Endothelial cell of hepatic sinusoid (primary cell): ENCODE data around the gene TIAL1.
"Not testable (repeated sequence)": the region's sequence is repeated elsewhere in the genome, so short reads cannot be mapped to it uniquely, and the experiment has no call there.

Experiments used
- in situ Hi-C: cut with HindIII; loops from 2 replicates; pipeline ENCODE4 v1.10.0; 2017; ENCODE audit warnings: low sequenced_read_pairs

The TIAL1 gene

DNA sequence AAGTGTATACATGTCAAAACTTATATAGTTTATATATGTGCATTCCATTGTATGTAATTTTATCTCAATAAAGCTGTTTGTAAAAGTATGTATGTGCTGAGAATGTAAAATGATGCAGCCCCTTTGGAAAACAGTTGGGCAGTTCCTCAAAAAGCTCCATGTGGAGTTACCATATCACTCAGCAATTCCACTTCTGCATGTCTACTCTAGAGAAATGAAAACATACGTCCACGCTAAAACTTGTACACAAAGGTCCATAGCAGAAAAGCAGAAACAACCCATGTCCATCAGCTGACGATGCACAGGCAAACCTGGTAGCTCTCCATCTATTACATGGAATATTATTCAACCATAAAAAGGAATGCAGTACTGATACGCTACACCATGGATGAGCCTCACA is 45.9 kb downstream of the TIAL1 start:
- in situ Hi-C loops = no loop called here

DNA sequence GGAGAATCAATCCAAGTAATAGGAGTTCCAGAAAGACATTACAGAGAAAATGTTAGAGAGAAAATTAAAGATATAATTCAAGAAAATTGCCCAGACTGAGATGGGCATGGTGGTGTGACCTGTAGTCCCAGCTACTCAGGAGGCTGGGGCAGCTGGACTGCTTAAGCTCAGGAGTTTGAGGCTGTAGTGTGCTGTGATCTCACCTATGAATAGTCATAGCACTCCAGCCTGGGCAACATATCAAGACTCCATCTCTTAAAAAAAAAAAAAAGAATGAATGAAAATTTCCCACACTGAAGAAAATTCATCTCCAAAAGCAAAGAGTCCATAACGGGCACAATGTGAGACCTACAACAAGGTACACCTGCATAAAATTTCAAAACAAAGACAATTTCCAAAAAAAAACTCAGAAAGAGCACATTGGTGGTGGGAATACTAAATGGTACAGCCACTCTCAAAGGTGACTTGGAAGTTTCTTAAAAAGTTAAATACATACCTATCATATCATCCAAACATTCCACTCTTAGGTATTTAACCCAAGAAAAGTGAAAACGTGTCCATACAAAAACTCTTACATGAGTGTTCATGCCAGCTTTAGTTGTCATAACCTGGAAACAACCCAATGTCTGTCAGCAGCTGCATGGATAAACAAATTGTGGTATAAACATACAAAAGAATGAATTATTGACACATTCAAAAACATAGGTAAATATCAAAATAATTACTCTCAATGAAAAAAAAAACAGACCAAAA is 47.3 kb downstream of the TIAL1 start:
- in situ Hi-C loops = no loop called here

DNA sequence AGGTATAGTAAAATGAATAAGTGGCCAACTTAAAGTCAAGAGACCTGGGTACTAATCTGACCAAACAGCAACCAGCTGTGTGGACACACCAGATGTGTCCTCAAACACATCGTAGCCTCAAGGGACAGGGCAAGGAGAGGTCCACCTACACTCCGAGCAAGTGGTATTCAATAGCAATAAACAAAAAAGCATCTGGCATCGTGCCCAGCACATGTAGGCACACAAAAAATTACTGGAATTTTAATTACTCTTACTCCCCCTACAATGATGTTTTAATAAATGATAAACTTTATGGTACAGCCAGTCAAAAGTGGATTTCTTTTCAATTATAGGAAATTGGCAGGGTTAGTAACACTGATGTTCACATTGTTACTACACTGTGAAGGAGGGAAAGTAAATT is 50.8 kb downstream of the TIAL1 start:
- in situ Hi-C loops = no loop called here

DNA sequence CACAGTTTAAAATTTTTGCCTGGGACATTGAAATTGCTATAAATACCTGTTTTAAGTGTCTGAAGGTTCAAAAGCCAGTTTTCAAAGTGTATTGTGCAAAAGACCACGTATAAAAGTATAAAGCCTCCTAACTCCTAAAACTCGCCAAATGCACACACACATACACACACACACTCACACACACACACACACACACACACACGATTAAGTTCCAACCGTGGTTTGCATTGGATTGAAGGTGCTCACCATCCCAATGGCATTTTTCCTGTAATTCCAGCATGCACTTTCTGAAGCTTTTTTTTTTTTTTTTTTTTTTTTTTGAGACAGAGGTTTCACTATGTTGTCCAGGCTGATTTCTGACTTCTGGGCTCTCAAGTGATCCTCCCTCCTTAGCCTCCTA is 51.5 kb downstream of the TIAL1 start:
- in situ Hi-C loops = no loop called here

DNA sequence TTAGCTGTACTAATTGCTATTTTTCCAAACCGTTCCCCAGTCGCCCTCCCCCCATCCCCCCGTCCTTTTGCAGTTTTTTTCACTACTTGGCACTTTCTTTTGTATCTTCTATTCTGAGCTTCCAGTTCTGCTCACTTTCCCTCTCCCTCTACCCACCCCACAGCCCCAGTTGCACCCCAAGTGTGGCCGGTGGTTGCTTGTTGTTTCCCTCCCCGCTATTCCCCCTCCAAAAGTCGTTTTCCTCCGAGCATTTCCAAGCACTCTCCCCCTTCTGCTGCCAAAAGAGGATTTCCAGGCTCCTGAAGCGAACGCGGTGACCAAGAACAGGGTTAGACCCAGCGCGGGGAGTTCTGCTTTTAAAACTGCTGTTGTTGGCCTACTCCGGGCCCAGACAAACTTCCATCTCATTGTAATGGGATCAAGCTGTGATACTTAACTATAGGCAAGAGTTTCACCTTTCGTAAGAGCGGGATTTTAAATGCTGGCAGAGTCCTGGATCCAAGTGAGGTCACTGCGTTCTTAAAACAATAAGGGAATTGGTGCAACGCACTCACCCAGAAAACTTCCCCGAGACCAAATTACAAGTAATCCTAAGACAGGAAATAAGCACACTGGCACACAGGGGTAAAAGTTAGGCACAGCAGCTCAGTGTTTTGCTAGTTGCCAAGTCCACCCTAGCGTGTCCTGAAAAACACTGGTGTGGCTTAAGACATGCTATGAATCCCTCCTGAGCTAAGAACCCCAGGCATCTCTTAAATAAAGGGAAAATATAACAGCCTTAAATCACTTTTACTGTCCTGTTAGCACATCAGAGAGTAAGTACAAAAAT is 52.7 kb downstream of the TIAL1 start:
- in situ Hi-C loops = no loop called here

DNA sequence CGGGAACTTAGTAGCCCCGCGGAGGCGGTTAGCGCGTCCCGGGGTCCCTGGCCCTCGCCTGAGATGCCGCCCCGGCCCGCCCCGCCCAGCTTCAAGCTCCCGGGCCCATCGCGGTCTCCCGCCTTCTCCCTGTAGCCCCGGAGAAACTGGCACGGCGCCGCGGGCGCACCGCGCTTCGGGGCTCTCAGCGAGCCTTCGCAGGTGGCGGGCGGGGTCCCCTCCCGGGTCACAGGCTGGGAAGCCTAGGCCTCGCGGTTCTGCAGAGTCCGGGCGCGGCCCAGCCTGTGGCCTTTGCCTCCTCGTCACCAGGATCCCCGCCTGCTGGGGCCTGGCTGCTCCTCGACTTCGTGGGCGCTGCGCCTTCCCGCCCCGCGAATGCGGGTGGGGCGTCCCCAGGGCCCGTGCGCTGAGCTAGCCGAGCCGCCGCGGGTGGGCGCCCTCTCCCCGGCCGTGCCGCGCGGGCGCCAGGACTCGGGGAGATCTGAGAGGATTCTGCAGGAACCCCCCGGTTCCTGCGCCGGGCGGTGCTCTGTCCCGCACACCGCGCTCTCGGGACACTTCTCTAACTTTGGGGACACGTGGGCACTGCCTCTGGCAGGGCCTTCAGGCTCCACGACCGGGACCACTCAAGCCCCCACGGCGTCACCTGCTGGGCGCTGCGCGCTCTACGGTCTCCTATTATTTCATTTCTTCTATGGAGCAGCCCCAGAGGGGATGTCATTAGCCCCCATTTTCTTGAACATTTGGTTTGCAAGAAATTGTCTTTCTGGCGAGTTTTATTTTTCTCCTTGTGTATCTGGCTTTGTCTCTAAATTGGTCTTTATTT is 53.6 kb downstream of the TIAL1 start:
- in situ Hi-C loops = no loop called here

DNA sequence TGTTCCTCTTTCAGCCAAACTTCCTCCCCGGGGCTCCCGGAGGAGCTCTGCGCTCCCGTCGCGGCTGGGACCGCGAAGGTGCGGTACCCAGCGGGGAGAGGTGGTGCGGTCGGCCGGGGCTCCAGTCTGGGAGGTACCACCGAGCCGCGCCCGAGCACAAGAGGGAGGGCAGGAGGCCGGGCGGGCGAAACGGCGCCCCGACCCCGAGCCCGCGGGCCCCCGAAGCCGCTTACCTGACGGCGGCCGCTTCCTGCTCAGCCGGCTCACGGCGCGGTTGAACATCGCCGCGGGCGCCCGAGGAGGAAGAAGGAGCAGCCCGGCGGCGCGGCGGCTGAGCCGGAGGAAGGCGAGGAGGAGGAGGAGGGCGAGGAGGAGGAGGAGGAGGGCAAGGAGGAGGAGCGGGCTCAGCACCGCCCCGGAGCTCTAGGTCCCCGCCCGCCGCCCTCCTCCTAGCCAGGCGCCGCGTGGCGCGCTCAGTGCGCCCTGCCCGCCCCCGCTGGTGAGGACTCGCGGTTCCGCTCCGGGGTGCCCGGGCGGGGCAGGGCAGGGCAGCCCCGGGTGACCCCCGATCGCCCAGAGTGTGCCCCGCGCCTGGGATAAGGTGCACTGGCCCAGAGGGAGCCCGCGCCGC is 54.3 kb downstream of the TIAL1 start, which contains the start of gene RGS10:
Gene RGS10 (minus strand): TSS at position 363 of the 631 bp plus-strand sequence. CDS start 81 bp downstream, at position 282.
- in situ Hi-C loops = no loop called here

DNA sequence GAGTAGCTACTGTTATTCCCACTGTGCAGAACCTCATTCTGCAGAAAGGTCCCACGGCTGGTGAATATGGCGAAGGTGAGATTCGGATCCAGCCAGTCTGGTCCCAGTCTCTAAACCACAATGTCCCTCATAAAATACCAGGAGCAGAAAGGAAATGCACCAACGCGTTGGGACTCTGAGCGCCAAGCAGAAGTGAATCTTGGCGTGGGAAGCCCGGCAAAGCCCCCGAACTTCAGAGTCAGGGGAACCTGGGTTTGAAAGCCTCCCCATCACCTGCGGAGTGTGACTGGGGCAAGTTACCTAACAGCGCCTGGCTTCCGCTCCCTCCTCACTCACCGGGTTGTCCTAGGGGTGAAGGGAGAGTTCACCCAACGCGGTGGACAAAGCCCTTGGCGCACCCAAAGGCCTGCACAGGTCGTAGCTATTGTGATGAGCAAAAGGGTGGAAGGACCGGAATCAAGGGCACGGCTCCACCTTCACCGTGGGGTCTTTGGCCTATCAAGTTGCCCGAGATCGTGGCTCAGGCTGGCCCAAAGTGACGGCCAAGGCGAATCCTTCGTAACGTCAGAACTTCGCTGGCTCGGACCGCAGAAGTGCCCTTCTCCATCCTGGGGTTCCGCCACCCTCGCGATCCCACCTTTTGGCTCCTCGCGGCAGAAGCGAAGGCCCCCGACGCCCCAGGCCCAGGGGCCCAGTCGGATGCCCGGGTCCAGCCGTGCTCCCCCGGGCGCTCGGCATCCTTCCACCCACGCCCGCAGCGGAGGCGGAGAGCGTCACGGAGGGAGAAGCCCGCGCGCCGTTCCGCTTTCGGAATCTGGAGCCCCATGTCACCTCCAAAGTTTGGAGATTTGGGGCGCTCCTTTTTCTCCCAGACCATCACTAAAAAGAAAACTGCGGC is 55.1 kb downstream of the TIAL1 start:
- in situ Hi-C loops = no loop called here

DNA sequence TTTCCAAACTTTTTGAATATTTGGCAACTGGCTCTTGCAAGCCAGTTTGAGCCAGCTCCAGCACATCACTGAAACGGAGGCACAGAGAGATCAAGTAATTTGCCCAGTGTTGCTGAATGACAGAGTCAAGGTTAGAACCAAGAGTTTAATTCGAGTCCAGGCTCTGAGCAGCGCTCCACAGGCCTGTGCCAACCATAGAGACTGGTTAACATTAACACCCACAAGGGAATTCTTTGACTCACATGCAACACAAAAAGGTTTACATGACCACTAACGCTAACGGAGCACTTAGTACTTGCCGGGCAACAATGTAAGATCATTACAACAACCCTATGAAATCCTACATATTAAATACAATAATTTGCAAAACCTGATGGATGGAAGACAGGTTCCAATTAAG is 55.7 kb downstream of the TIAL1 start:
- in situ Hi-C loops = no loop called here

DNA sequence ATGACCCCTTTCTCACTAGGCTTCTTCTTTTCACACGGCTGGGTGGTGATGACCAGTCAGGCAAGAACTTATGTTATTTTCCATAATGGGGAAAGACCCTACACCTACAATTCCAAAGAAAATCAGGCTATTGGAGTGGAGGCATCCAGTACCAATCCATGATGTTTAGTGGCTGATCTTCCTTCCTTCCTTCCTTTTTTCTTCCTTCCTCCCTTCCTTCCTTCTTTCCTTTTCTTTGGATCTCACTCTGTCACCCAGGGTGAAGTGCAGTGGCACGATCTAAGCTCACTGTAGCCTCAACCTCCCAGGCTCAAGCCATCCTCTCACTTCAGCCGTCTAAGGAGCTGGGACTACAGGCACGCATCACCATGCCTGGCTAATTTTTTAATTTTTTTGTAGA is 56.7 kb downstream of the TIAL1 start:
- in situ Hi-C loops = no loop called here

DNA sequence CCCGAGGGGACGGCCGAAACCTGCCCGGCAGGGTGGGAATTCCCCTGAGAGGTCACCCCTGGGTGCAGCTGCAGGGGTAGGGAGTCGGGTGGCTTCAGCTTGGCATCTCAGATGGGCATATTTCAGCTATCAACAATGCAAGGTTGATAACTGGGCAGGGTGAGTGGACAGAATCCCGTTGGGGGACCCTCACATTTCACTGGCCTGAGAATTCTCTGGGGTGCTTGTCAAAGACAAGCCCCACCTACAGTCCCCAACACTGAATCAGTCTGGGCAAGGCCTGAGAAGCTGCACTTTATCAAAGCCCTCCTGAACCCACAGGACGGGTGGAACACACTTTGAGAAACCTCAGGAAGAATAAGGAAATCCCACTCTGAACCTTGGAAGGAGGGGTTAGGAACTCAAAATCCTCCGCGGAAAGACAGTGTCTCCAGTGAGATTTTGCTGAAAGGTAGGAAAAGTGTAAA is 57.4 kb downstream of the TIAL1 start:
- in situ Hi-C loops = no loop called here

DNA sequence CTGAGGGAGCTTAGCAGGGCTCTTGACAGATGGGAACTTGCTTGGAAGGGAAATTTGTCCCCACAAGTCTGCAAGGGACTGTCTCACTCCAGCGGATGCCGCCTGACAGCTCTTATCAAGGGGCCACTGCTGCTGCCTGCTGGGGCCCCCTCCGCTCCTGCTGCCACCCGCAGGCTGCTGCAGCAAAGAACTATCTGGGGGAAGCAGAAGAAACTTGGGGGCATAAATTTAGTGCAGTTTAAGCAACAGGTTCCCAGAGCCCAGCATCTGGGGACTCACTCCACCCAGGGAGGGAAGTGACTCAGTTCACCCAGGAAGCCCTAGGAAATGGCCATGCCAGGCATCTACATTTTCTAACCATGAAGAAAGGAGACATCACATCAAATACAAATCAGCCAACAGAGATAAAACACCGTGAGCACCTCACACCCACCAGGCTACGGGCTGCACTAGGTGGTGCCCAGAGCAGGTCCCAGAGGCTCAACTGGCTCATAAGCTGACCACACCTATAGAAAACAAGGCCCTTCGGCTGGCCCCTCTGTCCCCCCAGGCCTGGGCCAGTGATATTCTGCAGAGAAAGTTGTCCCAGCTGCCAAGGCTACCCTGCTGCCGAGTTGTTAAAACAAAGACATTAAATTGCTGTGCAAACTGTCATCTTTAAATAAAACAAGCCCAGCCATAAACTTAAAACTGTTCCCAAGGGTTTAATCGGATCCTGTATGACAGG is 58.0 kb downstream of the TIAL1 start:
- in situ Hi-C loops = no loop called here

DNA sequence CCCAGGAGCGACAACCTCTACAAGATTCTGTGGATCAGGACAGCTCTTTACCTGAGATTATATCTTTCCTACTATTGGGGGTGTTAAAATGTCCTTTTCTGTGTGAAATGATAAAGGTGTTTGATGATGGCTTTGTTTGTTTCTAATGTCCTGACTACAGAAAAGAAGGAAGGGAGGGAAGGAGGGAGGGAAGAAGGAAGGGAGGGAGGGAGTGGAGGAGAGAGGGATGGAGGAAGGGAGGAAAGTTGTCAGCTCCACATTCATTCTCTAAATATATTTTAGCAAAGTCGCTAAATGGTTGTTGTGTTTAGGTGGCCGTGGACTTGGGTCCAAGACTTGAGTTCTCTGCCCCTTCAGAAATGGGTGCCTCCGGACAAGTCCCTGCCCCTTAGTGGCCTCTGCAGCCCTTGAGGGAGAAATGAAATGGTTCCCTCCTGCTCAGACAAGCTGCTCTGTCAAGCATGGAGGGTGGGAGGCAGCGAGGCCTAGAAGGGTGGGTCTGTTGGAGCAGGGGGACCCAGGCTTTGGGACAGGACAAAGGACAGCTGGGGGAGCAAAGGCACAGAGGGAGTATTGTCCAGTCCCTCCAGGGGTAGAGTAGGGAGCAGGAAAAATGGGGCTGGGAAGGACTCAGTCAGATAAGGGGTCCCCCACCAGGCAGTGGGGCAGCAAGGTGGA is 58.7 kb downstream of the TIAL1 start:
- in situ Hi-C loops = no loop called here

DNA sequence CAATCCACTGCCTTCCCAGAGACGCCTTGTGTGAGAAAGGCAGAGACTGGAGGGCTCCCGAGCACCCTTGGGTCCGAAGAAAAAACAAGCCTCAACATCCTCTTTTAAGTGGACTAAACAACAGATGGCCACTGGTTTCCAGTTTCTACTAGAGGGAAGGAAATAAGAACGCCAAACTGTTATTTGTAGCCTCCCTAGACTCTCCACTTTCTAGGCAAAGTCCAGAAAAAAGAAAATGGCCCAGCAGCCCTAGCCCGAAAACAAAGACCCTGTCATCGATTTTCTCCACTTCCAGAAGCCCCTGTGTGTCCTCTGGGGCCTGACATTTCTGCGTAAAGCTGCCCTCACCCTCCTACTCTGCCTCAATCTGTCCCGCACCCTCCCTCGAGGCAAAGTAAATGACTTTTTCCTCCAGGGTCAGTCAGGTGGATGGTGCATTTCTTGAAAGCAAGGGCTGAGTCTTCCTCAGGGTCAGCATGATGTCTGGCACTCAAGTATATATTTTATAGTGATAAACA is 60.2 kb downstream of the TIAL1 start:
- in situ Hi-C loops = no loop called here

DNA sequence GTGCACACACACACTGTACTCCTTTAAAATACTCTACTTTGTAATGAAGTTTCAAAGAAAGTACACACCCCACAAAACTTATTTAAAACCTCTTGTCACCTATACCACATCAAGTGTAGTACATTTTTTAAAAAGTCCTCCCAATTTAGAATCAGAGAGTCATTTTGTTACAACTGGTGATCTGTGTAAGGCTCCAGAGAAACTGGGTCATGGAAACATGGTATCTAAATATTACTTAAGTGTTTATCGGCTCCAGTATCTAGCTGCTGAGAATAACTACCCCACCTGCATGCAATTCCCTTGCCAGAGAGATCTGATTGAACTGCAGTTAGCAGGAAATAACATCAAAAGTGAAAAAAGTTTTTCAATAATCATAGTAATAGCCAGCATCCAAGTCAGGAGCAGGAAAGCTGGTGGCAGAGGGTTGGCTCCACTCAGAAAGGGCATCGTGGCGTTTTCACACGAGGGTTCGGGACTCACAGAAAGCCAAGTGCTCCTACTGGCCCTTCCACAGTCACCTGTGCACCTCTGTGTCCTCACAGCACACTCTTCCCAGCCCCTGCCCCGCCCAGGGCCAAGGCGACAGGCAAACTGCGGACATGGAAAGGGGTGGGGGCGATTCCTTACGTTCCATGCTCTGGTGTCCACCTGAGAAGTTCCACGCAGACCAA is 60.8 kb downstream of the TIAL1 start:
- in situ Hi-C loops = no loop called here

DNA sequence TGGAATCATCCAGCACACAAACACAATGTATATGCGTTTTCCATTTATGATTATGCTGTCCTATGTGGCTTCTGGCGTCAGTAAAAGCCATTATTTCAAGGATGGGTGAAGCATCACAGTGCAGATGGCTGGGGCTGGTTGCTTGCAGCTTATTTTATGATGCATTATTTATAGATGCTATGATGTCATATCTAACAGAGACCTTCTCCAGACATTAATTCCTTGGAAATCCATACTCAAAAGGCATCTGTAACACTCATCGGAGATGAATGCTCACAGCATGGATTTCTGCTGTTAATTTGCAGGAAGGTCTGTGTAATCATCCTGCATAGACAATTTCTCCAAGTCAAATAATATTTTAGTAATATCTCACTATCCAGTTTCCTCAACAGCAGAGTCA is 61.5 kb downstream of the TIAL1 start:
- in situ Hi-C loops = no loop called here

DNA sequence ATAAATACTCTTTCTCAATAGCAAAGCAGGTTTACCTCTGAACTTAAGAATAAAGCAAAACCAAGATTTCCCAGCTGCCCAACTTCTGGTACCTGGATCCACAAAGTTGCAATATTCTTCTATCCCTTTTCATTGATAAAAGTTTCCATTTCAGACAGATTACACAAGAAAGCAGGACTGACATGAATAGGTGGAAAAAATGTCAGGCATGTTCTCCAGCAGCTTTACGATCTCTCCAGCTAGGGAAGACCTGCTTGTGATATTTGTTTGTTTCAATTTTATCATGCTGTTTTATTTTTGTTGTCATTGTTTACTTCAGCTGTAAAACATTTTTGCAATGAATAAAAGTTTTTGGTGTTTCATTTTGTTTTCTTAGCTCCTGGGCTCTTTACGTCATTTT is 63.3 kb downstream of the TIAL1 start:
- in situ Hi-C loops = no loop called here

DNA sequence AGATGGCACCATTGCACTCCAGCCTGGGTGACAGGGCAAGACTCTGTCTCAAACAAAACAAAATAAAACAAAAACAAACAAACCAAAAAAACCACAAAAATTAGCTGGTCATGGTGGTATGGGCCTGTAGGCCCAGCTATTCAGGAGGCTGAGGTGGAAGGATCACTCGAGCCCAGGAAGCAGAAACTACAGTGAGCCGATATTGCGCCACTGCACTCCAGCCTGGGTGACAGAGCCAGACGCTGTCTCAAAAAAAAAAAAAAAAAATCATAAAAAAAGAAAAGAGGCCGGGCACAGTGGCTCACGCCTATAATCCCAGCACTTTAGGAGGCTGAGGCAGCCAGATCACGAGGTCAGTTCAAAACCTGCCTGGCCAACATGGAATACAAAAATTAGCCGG is 64.0 kb downstream of the TIAL1 start:
- in situ Hi-C loops = not testable (repeated sequence)
